Ishikawa (cell line): ENCODE measurements around the gene RASGEF1B.

Experiments used
- CEBPB ChIP-seq: IDR thresholded peaks from 2 replicates; pipeline ENCODE4 v1.6.1; 2012
- CREB1 ChIP-seq: IDR thresholded peaks from 2 replicates; pipeline ENCODE4 v1.6.1; 2012; ENCODE audit warnings: low read depth
- EGR1 ChIP-seq: IDR thresholded peaks from 2 replicates; pipeline ENCODE4 v1.6.1; 2012
- EP300 ChIP-seq: IDR thresholded peaks from 2 replicates; pipeline ENCODE4 v1.6.1; 2012; ENCODE audit warnings: borderline replicate concordance
- FOXM1 ChIP-seq: IDR thresholded peaks from 2 replicates; pipeline ENCODE4 v1.6.1; 2012; ENCODE audit warnings: low read depth, borderline replicate concordance
- NFIC ChIP-seq: IDR thresholded peaks from 2 replicates; pipeline ENCODE4 v1.6.1; 2012
- RAD21 ChIP-seq: IDR thresholded peaks from 2 replicates; pipeline ENCODE4 v1.6.1; 2012; ENCODE audit warnings: low read depth
- REST ChIP-seq: IDR thresholded peaks from 2 replicates; pipeline ENCODE4 v1.6.1; 2012; ENCODE audit warnings: low read depth, mild to moderate bottlenecking
- TAF1 ChIP-seq: IDR thresholded peaks from 2 replicates; pipeline ENCODE4 v1.6.1; 2012; ENCODE audit warnings: low read depth, mild to moderate bottlenecking
- TCF12 ChIP-seq: IDR thresholded peaks from 2 replicates; pipeline ENCODE4 v1.6.1; 2012; ENCODE audit warnings: low read depth
- TEAD4 ChIP-seq: IDR thresholded peaks from 2 replicates; pipeline ENCODE4 v1.6.1; 2012
- YY1 ChIP-seq: IDR thresholded peaks from 2 replicates; pipeline ENCODE4 v1.6.1; 2012; ENCODE audit warnings: low read depth
- ZBTB7A ChIP-seq: IDR thresholded peaks from 2 replicates; pipeline ENCODE4 v1.6.1; 2012; ENCODE audit warnings: low read depth
- TF ChIP-seq, protein P1 (sequence below): IDR thresholded peaks from 2 replicates; pipeline ENCODE4 v1.6.1; 2012
- TF ChIP-seq, protein P2 (sequence below): IDR thresholded peaks from 2 replicates; pipeline ENCODE4 v1.6.1; 2012

RASGEF1B gene

GRCh38 chr4:81436941-81437574 lies 34.6 kb downstream of the RASGEF1B start:
- no peak for TF ChIP-seq CEBPB
- TF ChIP-seq FOXM1: no peak
- TF ChIP-seq NFIC: no peak
- no peak for TF ChIP-seq EGR1
- TF ChIP-seq, protein P1, sequence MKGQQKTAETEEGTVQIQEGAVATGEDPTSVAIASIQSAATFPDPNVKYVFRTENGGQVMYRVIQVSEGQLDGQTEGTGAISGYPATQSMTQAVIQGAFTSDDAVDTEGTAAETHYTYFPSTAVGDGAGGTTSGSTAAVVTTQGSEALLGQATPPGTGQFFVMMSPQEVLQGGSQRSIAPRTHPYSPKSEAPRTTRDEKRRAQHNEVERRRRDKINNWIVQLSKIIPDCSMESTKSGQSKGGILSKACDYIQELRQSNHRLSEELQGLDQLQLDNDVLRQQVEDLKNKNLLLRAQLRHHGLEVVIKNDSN: no peak
- TF ChIP-seq RAD21: no peak
- no peak for TF ChIP-seq ZBTB7A
- TF ChIP-seq, protein P2, sequence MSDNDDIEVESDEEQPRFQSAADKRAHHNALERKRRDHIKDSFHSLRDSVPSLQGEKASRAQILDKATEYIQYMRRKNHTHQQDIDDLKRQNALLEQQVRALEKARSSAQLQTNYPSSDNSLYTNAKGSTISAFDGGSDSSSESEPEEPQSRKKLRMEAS: no peak

DNA sequence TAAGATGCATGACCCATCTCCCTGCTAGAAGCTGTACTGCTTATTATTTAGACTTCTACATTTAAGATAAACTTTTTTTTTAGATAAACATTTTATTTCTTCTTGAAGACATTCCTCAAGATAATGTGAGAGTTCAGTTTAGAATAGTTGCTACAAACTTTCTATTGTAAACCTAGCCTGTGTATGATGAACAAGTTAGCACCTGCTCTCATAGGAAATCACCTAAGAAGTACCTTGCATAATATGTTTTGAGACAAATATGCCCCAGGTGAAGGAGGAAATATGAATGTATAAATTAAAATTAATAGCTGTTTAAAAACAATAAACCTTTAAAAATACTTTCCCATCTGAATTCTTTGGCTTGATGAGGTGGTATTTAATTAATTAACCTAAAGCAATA lies 35.6 kb downstream of the RASGEF1B start:
- TF ChIP-seq, protein P2: no peak
- TF ChIP-seq YY1: no peak
- no peak for TF ChIP-seq RAD21
- TF ChIP-seq EP300: no peak
- TF ChIP-seq TCF12: no peak
- no peak for TF ChIP-seq REST
- no peak for TF ChIP-seq EGR1
- TF ChIP-seq TAF1: no peak
- TF ChIP-seq, protein P1: no peak
- no peak for TF ChIP-seq TEAD4
- no peak for TF ChIP-seq FOXM1
- no peak for TF ChIP-seq CREB1
- no peak for TF ChIP-seq ZBTB7A
- no peak for TF ChIP-seq CEBPB

GRCh38 chr4:81432825-81433224 lies 38.9 kb downstream of the RASGEF1B start:
- TF ChIP-seq CEBPB: no peak
- TF ChIP-seq, protein P1: 0 out of 2 replicates have a peak, but pooled peaks have one; percentile 14

GRCh38 chr4:81431971-81432370 lies 39.7 kb downstream of the RASGEF1B start:
- TF ChIP-seq YY1 (no peak), RAD21 (no peak), CEBPB (no peak), EGR1 (no peak), TCF12 (no peak), EP300 (no peak), ZBTB7A (no peak), TAF1 (no peak), NFIC (no peak)
- TF ChIP-seq, protein P2: no peak

GRCh38 chr4:81429607-81430006 lies 42.1 kb downstream of the RASGEF1B start:
- TF ChIP-seq CREB1 (no peak), CEBPB (no peak), EP300 (no peak), TEAD4 (no peak), YY1 (no peak), FOXM1 (no peak)
- TF ChIP-seq, protein P2: no peak
- TF ChIP-seq, protein P1: no peak

GRCh38 chr4:81429031-81429430 lies 42.7 kb downstream of the RASGEF1B start:
- TF ChIP-seq EP300 (no peak), CREB1 (no peak), RAD21 (no peak), TCF12 (no peak), TAF1 (no peak), EGR1 (no peak)
- TF ChIP-seq, protein P1: no peak
